Adipocyte (in vitro differentiated cells): ENCODE results near the gene SEPTIN2.

Experiments used
- DNase-seq: peaks from one replicate; pipeline ENCODE4 v3.0.0-alpha.2; 2015; ENCODE audit warnings: low read depth
- H3K27me3 ChIP-seq: replicated peaks from 2 replicates; pipeline ENCODE4 v1.7.0; 2013; ENCODE audit warnings: mild to moderate bottlenecking, low read length, moderate library complexity; ENCODE audit not compliant: control insufficient read depth, insufficient read depth
- H3K36me3 ChIP-seq: 2 replicates; pipeline ENCODE4 v1.7.0; 2013; ENCODE audit warnings: low read length, mild to moderate bottlenecking, moderate library complexity; ENCODE audit not compliant: control insufficient read depth, insufficient read depth, severe bottlenecking
- H3K4me1 ChIP-seq: 2 replicates; pipeline ENCODE4 v1.7.0; 2013; ENCODE audit warnings: mild to moderate bottlenecking, low read length, moderate library complexity; ENCODE audit not compliant: control insufficient read depth, insufficient read depth
- H3K4me3 ChIP-seq: 2 replicates; pipeline ENCODE4 v1.7.0; 2013; ENCODE audit warnings: mild to moderate bottlenecking, low read length, moderate library complexity
- H3K9ac ChIP-seq: 2 replicates; pipeline ENCODE4 v1.7.0; 2013; ENCODE audit warnings: mild to moderate bottlenecking, low read length, moderate library complexity
- H3K9me3 ChIP-seq: 2 replicates; pipeline ENCODE4 v1.7.0; 2013; ENCODE audit warnings: mild to moderate bottlenecking, low read length, moderate library complexity; ENCODE audit not compliant: control insufficient read depth

SEPTIN2 gene

DNA sequence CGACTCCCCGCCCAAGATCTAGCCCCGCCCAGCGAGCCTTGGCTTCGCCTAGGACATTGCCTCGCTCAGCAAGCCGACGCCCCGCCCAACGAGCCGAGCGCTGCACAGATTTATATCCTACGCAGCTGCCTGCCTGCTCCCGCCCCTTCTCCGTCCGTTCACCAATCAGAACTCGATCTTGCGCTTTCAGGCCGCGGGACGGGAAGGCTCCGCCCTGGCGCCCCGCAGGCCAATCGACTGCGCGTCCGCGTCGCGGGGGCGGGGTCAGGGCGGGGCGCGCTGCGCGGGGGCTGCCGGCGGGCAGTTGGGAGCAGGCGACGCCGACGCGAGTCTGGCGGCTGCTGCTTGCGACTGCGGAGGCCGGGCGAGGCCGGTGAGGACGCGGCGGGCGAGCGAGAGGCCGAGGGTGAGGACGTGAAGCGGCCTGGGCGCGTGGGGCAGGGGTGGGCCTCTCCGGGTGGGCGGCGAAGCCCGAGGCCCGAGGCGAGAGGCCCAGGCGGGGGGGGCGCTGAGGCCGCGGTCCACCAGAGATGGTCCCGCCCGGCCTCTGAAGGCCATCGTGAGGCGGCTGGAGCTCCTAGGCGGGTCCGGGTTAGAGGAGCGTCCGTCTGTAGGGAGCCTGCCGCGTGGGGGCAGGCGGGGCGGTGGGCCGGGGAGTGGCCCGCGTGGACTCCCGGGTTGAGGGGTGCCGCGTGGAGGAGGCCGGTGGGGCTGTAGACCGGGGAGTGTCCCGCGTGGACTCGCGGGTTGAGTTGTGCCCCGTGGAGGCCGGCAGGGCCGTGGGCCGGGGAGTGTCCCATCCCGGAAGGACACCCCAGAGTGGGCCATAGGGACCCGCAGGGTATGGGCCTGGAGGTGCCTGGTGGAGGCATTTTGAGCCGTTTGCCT lies 40.5 kb downstream of the SEPTIN2 start, which contains the start of gene FARP2:
FARP2 (plus strand) TSS at position 303 of the 888 bp plus-strand sequence. CDS start 16,823 bp downstream, outside the sequence.
- Histone ChIP-seq H3K36me3 (peaks cover 39% of the 10 kb centered on the region), H3K9me3 (no peaks in the 10 kb centered on the region), H3K9ac (peak within 1 kb of the TSS; percentile 88), H3K4me1 (peaks cover 22% of the 10 kb centered on the region), H3K27me3 (no peaks in the 10 kb centered on the region), H3K4me3 (peak within 1 kb of the TSS; percentile 89)
- peak; percentile 100 for DNase-seq

DNA sequence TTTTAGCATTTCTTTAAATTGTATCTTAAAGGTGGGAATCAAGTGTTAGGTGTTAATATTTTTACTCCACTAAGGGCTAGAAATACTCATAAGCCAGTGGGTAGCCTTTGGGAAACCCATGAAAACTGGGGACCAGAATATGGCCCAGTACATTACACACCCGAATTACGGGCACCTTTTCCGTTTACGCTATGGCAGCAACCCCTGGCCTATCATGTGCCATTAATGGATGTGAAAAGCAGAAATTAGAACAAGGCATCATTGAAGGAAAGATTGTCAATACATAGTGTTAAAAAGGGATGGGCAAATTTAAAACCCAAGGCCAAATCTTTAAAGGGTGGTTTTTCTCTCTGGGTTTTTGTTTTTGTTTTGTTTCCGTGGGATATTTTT lies 41.1 kb downstream of the SEPTIN2 start:
- peaks cover 33% of the 10 kb centered on the region for H3K36me3 ChIP-seq
- no peaks in the 10 kb centered on the region for H3K27me3 ChIP-seq
- no peaks in the 10 kb centered on the region for H3K9me3 ChIP-seq
- DNase-seq, result peak; percentile 33
- H3K4me3 ChIP-seq, result peak overlapping the region; percentile 89
- peak overlapping the region; percentile 88 for H3K9ac ChIP-seq
- H3K4me1 ChIP-seq, result peaks cover 22% of the 10 kb centered on the region

DNA sequence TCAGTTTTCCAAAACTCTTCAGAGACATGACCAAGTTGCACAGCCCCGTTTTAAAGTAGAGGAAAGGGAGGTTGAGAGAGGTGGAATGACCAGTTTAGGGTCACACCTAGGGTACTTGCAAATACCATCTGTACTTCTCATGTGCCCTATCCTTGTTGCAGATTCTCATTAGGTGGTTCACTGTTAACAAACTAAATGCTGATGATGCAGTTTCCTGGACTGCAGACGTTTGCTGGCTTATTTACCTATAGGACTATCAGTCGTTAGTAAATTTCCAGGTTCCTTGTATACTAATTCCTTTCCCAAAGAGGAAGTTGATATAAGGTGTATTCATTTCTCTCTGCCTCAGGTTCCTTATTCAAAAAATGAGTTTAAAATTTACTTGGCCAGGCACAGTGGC lies 41.8 kb downstream of the SEPTIN2 start:
- Histone ChIP-seq H3K9ac (peak overlapping the region; percentile 88), H3K4me3 (peak overlapping the region; percentile 89), H3K36me3 (peaks cover 26% of the 10 kb centered on the region), H3K27me3 (no peaks in the 10 kb centered on the region), H3K4me1 (peaks cover 22% of the 10 kb centered on the region), H3K9me3 (no peaks in the 10 kb centered on the region)
- DNase-seq, result no peak

DNA sequence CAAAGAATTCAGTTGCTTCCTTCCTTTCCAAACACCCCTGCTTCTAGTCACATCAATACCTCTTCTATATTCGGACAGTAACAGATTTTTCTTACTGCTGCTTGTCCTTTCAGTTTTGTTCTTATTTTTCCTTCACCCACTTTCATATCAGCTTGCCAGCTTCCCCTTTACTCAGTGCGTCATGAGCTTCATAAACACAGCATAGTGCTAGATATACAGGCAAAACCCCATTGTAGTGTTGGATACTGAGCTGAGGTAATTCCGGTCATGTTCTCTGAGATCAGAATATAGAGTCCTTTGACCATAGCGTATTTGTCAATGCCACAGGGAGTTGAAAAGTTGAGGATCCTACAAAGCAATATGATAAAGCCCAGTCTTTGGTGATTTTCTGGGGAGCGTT lies 42.7 kb downstream of the SEPTIN2 start:
- H3K9ac ChIP-seq, result peak overlapping the region; percentile 16
- H3K9me3 ChIP-seq, result no peaks in the 10 kb centered on the region
- no peak for DNase-seq
- H3K4me1 ChIP-seq, result peaks cover 25% of the 10 kb centered on the region
- peaks cover 17% of the 10 kb centered on the region for H3K36me3 ChIP-seq
- H3K4me3 ChIP-seq, result no peak overlapping the region
- no peaks in the 10 kb centered on the region for H3K27me3 ChIP-seq

DNA sequence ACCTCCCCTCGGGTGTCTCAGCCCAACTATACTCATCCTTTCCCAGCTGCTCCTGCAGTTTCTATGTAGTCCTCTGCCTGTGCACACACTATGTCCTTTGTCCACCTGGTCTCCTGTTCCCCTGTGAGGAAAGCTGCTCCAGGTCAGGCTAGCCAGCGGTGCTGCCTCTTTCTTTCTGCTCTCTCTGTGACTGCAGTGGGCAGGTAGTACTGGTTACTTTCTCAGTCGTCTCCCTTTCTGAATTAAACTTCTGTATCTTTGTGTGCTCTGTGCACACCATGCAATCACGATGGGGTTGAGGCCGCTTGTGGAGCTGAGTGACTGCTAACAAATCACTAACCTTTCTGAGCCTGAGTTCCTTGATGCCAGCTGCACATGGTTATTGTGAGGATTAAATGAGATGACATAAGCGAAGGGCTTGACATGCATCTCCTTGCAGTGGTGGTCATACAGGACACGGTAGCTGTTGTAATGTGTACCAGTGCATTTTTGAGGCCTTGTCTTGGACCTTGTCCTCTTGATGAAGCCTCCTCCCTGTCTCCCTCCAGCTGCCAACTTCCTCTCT lies 43.8 kb downstream of the SEPTIN2 start:
- DNase-seq, result no peak
- no peaks in the 10 kb centered on the region for H3K27me3 ChIP-seq

DNA sequence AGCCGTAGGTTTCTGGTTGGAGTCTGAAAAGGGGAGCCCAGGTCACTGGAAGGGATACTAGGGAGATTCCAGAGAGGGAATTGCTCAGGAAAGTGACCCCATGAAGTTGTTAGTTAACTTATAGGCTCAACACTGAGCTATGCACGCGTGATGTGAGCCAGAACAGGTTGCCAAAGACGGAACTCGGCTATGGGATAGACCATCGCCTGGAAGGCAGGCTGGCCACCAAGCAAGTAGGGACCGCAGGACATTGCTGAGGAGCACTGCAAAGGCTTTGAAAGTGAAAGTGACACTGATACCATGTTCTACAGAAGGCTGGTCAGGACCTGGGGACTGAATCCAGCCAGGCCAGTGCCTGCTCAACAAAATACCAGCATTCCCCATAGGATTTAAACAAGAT lies 47.7 kb downstream of the SEPTIN2 start:
- no peak overlapping the region for H3K4me3 ChIP-seq
- DNase-seq, result no peak

More for the DNA sequence above, 43.8 kb downstream of the SEPTIN2 start:
- Histone ChIP-seq H3K4me3 (no peak overlapping the region), H3K4me1 (peaks cover 34% of the 10 kb centered on the region), H3K9ac (no peak overlapping the region), H3K9me3 (no peaks in the 10 kb centered on the region), H3K36me3 (peaks cover 6% of the 10 kb centered on the region)

DNA sequence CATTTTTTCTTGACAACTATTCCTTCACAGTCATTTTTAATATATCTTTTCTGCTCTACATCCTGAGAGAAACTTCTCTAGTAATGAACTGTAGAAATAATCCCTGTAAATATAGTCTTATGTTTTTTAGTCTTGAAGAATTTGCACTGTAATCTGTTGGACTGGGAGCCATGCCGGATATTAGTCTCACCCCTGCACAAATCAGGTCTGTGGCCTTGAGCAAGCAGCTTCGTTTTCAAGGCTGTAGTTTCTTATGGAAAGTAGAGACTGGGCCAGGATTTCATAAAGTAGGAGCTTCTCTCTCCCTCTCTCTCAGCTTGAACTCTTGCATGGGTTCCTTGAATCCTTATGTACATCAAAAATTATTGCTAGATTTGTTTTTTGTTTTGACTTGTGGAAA lies 49.1 kb downstream of the SEPTIN2 start:
- Histone ChIP-seq H3K27me3 (no peaks in the 10 kb centered on the region), H3K4me1 (peaks cover 22% of the 10 kb centered on the region)

More for the DNA sequence above, 47.7 kb downstream of the SEPTIN2 start:
- no peaks in the 10 kb centered on the region for H3K27me3 ChIP-seq
- H3K4me1 ChIP-seq, result peaks cover 24% of the 10 kb centered on the region
- H3K9me3 ChIP-seq, result no peaks in the 10 kb centered on the region
- no peak overlapping the region for H3K9ac ChIP-seq
- H3K36me3 ChIP-seq, result no peaks in the 10 kb centered on the region

DNA sequence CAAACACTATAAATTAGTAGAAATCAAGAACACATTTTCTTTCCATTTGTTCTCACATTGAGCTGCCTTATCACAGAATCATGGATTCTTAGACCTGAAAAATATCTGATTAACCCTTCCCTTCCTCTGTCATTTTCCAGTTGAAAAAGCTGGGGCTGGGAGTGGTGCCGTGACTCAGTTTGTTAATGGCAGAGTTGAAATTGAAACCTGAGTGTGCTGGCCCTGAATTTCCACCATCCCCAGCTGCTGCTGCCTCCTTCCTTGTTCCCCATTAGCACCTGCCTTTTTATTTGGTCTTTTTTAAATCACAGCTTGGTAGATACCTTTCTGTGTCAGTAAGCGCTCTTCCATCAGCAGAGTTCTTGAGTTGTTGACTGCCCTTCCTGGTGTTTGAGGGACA lies 51.0 kb downstream of the SEPTIN2 start:
- no peaks in the 10 kb centered on the region for H3K27me3 ChIP-seq
- peaks cover 22% of the 10 kb centered on the region for H3K4me1 ChIP-seq
- H3K36me3 ChIP-seq, result no peaks in the 10 kb centered on the region
- no peak for DNase-seq
- H3K4me3 ChIP-seq, result no peak overlapping the region
- no peak overlapping the region for H3K9ac ChIP-seq
- no peaks in the 10 kb centered on the region for H3K9me3 ChIP-seq

More for the DNA sequence above, 49.1 kb downstream of the SEPTIN2 start:
- Histone ChIP-seq H3K36me3 (no peaks in the 10 kb centered on the region), H3K9me3 (no peaks in the 10 kb centered on the region), H3K4me3 (no peak overlapping the region), H3K9ac (no peak overlapping the region)
- no peak for DNase-seq

DNA sequence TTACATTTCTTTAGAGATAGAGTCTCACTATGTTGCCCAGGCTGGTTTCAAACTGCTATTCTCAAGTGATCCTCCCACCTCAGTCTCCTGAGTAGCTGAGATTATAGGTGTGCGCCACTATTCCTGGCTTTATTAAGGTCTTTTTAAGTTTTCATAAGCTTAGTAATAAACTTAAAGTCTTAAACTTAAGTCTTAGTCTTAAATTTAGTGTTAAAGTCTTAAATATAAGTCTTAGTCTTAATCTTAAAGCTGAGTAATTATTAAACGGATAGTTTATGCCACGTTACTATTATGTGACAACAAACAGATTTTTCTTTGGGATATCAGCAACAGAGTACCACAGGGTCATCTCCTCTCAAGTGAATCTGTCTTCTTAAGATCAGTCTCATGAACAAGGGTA lies 52.9 kb downstream of the SEPTIN2 start:
- Histone ChIP-seq H3K36me3 (peaks cover 3% of the 10 kb centered on the region), H3K4me3 (no peak overlapping the region), H3K9ac (no peak overlapping the region), H3K4me1 (peaks cover 26% of the 10 kb centered on the region), H3K27me3 (no peaks in the 10 kb centered on the region), H3K9me3 (no peaks in the 10 kb centered on the region)
- no peak for DNase-seq

DNA sequence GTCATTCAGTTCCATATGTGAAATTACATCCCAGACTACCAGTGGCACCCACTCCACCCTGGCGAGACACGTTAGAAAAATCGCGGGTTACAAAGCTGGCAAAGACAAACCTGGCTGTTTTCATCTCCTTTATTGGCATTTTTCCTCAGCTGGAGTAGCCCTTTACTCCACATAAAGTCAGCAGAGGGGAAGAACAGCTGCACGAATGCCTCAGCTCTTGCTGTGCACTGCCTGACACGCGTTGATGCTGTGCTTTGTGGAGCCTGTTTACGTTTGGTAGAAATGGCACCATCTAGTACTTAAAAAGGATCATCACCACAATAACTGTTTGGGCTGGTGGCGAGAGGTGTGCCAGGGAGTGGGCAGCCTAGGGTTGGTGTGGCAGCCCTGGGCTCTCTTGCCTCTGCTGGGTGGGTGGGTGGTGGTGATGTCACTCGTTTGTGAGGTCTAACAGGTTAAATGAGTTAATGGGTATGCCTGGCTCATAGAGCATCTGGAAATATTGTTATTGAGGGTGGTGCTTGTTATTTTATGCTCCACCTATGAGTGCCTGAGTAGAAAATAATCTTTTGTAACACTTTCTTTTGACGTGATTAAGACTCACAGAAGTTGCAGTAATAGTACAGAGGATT lies 56.8 kb downstream of the SEPTIN2 start:
- no peaks in the 10 kb centered on the region for H3K27me3 ChIP-seq
- H3K36me3 ChIP-seq, result peaks cover 20% of the 10 kb centered on the region
- H3K9ac ChIP-seq, result no peak overlapping the region
- H3K4me3 ChIP-seq, result peak overlapping the region; percentile 31
- DNase-seq, result no peak
- no peaks in the 10 kb centered on the region for H3K9me3 ChIP-seq
- H3K4me1 ChIP-seq, result peaks cover 30% of the 10 kb centered on the region

DNA sequence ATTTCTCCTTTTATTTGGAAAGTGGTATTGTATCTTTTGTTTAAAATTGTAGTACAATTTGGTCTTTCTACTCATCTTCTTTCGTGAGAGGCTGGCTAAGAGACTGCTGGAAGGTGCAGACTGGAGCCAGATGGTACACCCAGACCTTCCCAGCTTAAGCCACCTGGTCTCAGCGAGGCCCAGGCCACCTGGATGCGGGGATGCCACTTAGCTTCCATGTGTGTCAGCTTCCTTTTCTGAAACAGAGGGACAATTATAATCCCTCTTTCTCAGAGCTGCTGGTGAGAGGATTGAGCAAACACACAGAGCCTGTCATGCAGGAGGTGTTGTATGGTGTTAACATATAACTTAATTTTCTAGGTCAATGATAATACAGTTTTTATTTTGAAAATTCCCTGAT lies 57.7 kb downstream of the SEPTIN2 start:
- Histone ChIP-seq H3K9ac (no peak overlapping the region), H3K36me3 (peaks cover 20% of the 10 kb centered on the region), H3K4me1 (peaks cover 24% of the 10 kb centered on the region), H3K27me3 (no peaks in the 10 kb centered on the region), H3K9me3 (no peaks in the 10 kb centered on the region), H3K4me3 (no peak overlapping the region)
- DNase-seq, result no peak
